GM12872 (cell line): ENCODE results near the gene STK24.

Experiments
- TF ChIP-seq, protein P1 (sequence below): IDR thresholded peaks from 3 replicates; pipeline ENCODE4 v1.5.1; 2011; ENCODE audit warnings: low read depth, mild to moderate bottlenecking, low read length, moderate library complexity; ENCODE audit not compliant: insufficient read depth

STK24 gene

GRCh38 chr13:98556142-98556816 lies 20.6 kb downstream of the STK24 start:
- TF ChIP-seq, protein P1, sequence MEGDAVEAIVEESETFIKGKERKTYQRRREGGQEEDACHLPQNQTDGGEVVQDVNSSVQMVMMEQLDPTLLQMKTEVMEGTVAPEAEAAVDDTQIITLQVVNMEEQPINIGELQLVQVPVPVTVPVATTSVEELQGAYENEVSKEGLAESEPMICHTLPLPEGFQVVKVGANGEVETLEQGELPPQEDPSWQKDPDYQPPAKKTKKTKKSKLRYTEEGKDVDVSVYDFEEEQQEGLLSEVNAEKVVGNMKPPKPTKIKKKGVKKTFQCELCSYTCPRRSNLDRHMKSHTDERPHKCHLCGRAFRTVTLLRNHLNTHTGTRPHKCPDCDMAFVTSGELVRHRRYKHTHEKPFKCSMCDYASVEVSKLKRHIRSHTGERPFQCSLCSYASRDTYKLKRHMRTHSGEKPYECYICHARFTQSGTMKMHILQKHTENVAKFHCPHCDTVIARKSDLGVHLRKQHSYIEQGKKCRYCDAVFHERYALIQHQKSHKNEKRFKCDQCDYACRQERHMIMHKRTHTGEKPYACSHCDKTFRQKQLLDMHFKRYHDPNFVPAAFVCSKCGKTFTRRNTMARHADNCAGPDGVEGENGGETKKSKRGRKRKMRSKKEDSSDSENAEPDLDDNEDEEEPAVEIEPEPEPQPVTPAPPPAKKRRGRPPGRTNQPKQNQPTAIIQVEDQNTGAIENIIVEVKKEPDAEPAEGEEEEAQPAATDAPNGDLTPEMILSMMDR, result no peak

DNA sequence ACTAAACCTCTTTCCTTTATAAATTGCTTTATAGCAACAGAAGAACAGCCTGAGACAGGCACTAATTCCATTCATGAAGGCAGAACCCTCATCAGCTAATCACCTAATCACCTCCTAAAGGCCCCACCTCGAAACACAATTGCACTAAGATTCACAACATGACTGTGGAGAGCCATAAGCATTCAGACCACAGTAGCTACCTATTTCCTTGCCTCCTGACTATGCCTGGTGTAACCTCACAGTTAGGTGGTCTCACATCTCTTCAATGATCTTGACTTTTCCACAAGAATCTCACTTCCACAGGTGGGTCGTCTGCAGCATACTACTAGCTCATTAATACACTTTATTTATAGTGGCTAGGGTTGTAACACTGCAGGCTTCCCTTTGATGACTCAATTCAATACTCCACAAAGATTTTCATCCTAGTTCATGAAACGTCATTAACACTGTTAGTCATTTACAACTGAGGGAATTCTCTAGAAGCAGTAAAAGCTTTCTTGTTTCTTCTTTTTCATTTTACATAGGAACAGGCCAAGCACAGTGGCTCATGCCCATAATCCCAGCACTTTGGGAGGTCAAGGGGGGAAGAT lies 27.1 kb downstream of the STK24 start:
- TF ChIP-seq, protein P1, result no peak

- TF ChIP-seq, protein P1, result no peak
Observed at GRCh38 chr13:98549006-98549727, 27.7 kb downstream of the STK24 start.

DNA sequence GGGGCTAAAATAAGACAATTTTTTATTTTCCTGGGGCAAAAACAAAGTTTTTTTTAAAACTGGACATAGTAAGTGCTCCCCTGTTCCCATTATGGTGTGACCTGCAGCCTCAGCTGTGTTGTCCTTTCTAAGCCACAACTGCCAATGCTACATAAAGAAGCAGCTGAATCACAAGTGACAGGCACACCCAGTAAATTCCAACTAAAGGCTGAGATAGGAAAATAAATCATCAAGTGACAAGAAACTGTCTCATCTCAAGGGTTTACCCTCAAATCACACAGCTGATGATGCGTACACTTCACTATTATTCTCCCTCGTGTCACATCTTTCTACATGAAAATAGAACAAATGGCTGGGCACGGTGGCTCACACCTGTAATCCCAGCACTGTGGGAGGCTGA lies 28.7 kb downstream of the STK24 start:
- TF ChIP-seq, protein P1, result no peak

GRCh38 chr13:98547455-98547854 lies 29.5 kb downstream of the STK24 start:
- TF ChIP-seq, protein P1, result no peak

DNA sequence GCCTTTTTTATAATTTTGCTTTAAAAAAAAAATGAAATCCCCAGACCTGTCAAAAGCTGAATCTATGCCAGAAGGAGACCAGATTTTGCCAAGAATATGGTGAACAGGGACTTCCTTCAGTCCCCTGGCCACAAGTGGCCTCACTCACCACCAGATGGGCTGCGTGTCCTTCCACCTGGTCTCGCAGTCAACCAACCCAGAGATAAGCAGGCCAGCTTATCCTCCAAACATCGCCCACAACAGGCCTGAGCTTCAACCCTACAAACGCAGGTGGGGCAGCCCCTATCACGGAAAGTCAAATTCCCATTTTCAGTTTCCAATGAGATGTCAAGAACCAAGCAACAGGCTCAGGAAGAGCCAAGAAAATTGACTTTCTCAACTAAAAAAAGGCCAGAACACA lies 30.5 kb downstream of the STK24 start:
- TF ChIP-seq, protein P1, result no peak

GRCh38 chr13:98544104-98544710 lies 32.7 kb downstream of the STK24 start:
- TF ChIP-seq, protein P1, result no peak
